Body of pancreas (tissue), 4 donors: ENCODE measurements around the gene ACSF3. TPM values are rescaled to one million over a fixed set of nuclear protein-coding genes. Genes with fewer than 3 reads are reported as not detected.

Source experiments
- ATAC-seq: fragments of 150-250 bp; one replicate; pipeline ENCODE4 v1.9.1; 2016
- DNase-seq, 4 donors: peaks; one replicate each; pipeline ENCODE4 v3.0.0-alpha.2; 2019
- H3K27ac ChIP-seq, 4 donors: fragments of 200-600 bp; sonication (generic); 1 replicate in 3 of 4; 2 replicates in 1 of 4; pipeline versions ENCODE4 v1.5.1 to v1.6.1; 2016 to 2019; ENCODE audit warnings: mild to moderate bottlenecking in 1 of 4, mixed read lengths in 1 of 4, moderate library complexity in 1 of 4
- H3K27me3 ChIP-seq, 2 donors: fragments of 200-600 bp; sonication (generic); one replicate each; pipeline ENCODE4 v1.6.0; 2016; ENCODE audit warnings: mild to moderate bottlenecking in 1 of 2
- H3K36me3 ChIP-seq, 2 donors: fragments of 200-600 bp; sonication (generic); replicated peaks in 1 of 2; 2 replicates each; pipeline ENCODE4 v1.5.1; 2016; ENCODE audit warnings: low read depth in 2 of 2; ENCODE audit not compliant: insufficient read depth in 1 of 2
- H3K4me1 ChIP-seq: fragments of 200-600 bp; sonication (generic); one replicate; pipeline ENCODE4 v1.6.0; 2016
- H3K4me3 ChIP-seq, 2 donors: fragments of 200-600 bp; sonication (generic); 1 replicate in 1 of 2; 2 replicates in 1 of 2; pipeline ENCODE4 v1.5.1; 2016 to 2019
- H3K9me3 ChIP-seq, 3 donors: fragments of 200-600 bp; sonication (generic); 1 replicate in 2 of 3; 2 replicates in 1 of 3; pipeline ENCODE4 v1.5.1; 2016
- POLR2A ChIP-seq, 3 donors: fragments of 450-650 bp; IDR thresholded peaks; one replicate each; pipeline ENCODE4 v1.6.1; 2016; ENCODE audit warnings: antibody characterized with exemption in 3 of 3, mild to moderate bottlenecking in 2 of 3
- WGBS, 2 donors: methylation state at CpG; one replicate each; pipeline ENCODE4 v1.1.5; 2017; 5-methylcytosine and 5-hydroxymethylcytosine counted together
- intact Hi-C: fragments of 100-400 bp; cut with DNase I; formaldehyde crosslinking; loops from one replicate; pipeline ENCODE4 v1.15.1; 2023
- total RNA-seq, 2 donors: library from RNA; depleted of rRNA; stranded (reverse); fragments of >200 nt; gene quantifications; one replicate each; pipeline ENCODE4 v1.1.0, GENCODE V29; 2016
- TF ChIP-seq, protein P1 (sequence below), 7 experiments: fragments of 450-650 bp in 4 of 7; fragments of 200-600 bp in 3 of 7; sonication (generic) in 3 of 7; IDR thresholded peaks; one replicate each; pipeline ENCODE4 v1.5.1; 2016 to 2019; ENCODE audit warnings: antibody characterized with exemption in 7 of 7

ACSF3 gene
- total RNA-seq, 2 donors from 2014 or later = 22.1 to 48.8 TPM

DNA sequence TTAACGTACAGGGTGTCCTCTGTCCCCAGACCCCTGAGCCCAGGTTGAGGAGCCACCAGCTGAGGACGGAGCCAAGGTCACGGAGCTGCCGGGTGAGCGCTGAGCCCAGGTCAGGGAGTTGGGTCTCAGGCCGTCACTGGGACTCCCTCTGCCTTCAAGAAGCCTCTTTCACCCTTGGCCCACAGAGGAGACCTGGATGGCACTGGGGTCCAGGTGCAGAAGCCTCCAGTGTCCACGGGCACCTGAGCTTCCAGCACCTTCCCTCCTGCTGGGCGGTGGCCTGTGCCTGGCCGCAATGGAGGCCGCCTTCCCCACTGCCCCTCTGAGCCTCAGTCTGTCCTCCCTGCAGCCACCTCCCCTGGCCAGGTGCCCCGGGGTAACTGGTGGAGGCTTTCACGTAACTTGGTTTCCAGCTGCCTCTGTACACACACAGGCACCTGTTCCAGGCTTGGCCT, 46.3 kb downstream of the ACSF3 start:
- 89 to 96% methylated on average over 4 to 12 of the region's 12 CpGs for WGBS, 2 donors
- H3K4me3 ChIP-seq = no peak overlapping the region
- intact Hi-C loops = no loop called here
- ATAC-seq = no peak
- H3K4me1 ChIP-seq = no peaks in the 10 kb centered on the region
- H3K27me3 ChIP-seq = no peaks in the 10 kb centered on the region
- TF ChIP-seq, protein P1, sequence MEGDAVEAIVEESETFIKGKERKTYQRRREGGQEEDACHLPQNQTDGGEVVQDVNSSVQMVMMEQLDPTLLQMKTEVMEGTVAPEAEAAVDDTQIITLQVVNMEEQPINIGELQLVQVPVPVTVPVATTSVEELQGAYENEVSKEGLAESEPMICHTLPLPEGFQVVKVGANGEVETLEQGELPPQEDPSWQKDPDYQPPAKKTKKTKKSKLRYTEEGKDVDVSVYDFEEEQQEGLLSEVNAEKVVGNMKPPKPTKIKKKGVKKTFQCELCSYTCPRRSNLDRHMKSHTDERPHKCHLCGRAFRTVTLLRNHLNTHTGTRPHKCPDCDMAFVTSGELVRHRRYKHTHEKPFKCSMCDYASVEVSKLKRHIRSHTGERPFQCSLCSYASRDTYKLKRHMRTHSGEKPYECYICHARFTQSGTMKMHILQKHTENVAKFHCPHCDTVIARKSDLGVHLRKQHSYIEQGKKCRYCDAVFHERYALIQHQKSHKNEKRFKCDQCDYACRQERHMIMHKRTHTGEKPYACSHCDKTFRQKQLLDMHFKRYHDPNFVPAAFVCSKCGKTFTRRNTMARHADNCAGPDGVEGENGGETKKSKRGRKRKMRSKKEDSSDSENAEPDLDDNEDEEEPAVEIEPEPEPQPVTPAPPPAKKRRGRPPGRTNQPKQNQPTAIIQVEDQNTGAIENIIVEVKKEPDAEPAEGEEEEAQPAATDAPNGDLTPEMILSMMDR (IDR thresholded peaks at IDR 0.05) = no peak
- TF ChIP-seq POLR2A (IDR thresholded peaks at IDR 0.05) = no peak
- H3K36me3 ChIP-seq = peaks cover 0 to 7% of the 10 kb centered on the region in 2 donors
- H3K27ac ChIP-seq = no peak overlapping the region
- no peaks in the 10 kb centered on the region for H3K9me3 ChIP-seq
- DNase-seq = no peak

DNA sequence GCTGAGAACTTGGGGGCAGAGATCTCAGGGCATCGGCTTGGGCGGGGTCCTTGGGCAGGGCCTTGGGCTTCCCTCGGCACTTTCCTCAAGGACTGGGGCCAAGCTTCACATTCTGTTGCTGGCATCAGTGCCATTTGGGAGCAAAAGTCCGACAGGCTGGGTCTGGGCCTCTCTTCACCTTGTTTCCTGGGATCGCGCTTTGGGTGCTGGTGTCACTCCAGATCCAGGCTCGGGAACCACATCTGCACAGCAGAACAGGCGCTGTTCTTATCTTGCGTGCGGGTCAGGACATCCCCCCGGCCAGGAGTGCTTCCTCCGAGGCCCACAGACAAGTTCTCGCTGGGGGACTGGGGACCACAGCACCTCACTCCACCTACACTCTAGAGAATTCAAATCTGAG, 46.7 kb downstream of the ACSF3 start:
- ATAC-seq = no peak
- H3K4me1 ChIP-seq = no peaks in the 10 kb centered on the region
- no peaks in the 10 kb centered on the region for H3K9me3 ChIP-seq
- H3K4me3 ChIP-seq = no peak overlapping the region
- peaks cover 0 to 7% of the 10 kb centered on the region in 2 donors for H3K36me3 ChIP-seq
- intact Hi-C loops = no loop called here
- no peaks in the 10 kb centered on the region for H3K27me3 ChIP-seq
- no peak overlapping the region for H3K27ac ChIP-seq
- TF ChIP-seq, protein P1 (IDR thresholded peaks at IDR 0.05) = no peak
- no peak for TF ChIP-seq POLR2A (IDR thresholded peaks at IDR 0.05)
- WGBS, 2 donors = 88% methylated on average over 3 to 13 of the region's 13 CpGs
- no peak for DNase-seq

DNA sequence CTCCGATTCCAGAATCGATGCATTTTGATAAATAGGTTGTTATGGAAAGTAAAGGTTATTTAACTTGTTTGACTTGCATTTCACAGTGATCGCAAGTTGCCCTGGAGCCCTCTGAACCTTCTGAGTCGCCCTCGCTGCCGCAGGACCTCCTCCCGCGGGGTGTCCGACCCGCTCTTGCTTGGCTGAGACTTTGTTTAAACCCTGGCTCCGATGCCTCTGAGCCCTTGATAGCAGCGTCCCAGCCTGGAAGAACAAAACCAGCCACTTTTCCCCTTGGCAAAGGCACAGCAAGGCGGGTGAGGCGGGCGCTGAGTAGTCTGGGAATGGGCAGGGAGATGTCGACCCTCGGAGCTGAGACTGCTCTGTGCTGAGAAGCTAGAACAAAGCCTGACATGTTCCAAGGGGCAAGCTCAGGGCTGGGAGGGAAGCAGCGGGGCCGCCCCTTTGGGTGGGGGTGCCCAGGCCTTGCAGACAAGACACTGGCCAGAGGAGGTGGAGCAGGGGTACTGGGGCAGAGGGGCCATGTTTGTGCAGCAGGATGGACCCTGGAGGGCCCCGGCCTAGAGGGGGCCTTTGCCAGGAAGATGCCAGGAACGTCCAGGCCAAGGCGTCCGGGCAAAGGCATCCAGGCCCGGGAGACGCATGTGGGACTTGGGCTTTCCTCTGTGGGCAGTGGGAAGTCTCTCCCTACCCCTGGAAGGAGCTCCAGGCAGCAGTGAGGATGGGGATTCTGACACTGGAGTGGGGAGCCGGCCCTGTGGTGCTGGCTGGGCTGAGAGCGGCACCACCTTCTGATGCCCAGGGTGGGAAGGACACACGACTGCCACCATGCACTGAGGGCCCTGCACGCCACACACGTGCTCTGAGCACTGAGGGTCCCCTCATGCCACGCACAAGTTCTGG, 47.6 kb downstream of the ACSF3 start:
- 92 to 95% methylated on average over 19 to 31 of the region's 31 CpGs for WGBS, 2 donors
- DNase-seq = no peak
- intact Hi-C loops = no loop called here
- ATAC-seq = no peak
- no peak overlapping the region for H3K27ac ChIP-seq
- no peaks in the 10 kb centered on the region for H3K9me3 ChIP-seq
- TF ChIP-seq, protein P1 (IDR thresholded peaks at IDR 0.05) = no peak
- no peak for TF ChIP-seq POLR2A (IDR thresholded peaks at IDR 0.05)
- H3K4me3 ChIP-seq = no peak overlapping the region
- H3K27me3 ChIP-seq = no peaks in the 10 kb centered on the region
- no peaks in the 10 kb centered on the region for H3K4me1 ChIP-seq
- peaks cover 0 to 7% of the 10 kb centered on the region in 2 donors for H3K36me3 ChIP-seq

DNA sequence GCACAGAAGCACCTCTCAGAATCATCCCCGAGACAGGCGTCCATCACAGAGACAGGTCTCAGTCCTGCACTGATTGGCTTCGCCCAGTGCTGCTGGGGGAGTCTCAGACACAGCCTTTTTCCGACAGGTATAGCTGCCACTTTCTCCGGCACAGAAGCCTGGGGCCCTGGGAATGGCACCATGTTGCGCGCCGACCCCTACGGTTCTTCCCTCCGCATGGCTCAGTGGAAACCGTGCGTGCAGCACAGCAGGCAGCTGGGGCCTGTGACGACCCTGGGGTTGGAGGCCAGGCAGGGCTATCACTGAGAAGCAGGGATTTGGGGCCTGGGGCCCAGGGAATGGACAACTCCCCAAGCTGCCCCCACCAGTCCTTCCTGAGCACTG, 48.2 kb downstream of the ACSF3 start:
- Histone ChIP-seq H3K27ac (no peak overlapping the region), H3K36me3 (peaks cover 0 to 7% of the 10 kb centered on the region in 2 donors), H3K4me3 (no peak overlapping the region), H3K27me3 (no peaks in the 10 kb centered on the region), H3K9me3 (no peaks in the 10 kb centered on the region), H3K4me1 (no peaks in the 10 kb centered on the region)
- DNase-seq = no peak
- TF ChIP-seq POLR2A (IDR thresholded peaks at IDR 0.05) = no peak
- TF ChIP-seq, protein P1 (IDR thresholded peaks at IDR 0.05) = no peak
- no peak for ATAC-seq
- 96 to 97% methylated on average over 5 to 10 of the region's 13 CpGs for WGBS, 2 donors
- intact Hi-C loops = no loop called here
